ENCODE measurements around the gene SH3TC2.
A peak's percentile ranks its signal among the peaks of the same experiment; 100 is the strongest.

The SH3TC2 gene

GRCh38 chr5:149028984-149029383, 33.9 kb downstream of the SH3TC2 start:
- no peak for DNase-seq (ENCODE audit: low spot score)

- DNase-seq (ENCODE audit: low spot score) = no peak
These were observed 34.7 kb downstream of the SH3TC2 start for GRCh38 chr5:149028161-149028560.

DNA sequence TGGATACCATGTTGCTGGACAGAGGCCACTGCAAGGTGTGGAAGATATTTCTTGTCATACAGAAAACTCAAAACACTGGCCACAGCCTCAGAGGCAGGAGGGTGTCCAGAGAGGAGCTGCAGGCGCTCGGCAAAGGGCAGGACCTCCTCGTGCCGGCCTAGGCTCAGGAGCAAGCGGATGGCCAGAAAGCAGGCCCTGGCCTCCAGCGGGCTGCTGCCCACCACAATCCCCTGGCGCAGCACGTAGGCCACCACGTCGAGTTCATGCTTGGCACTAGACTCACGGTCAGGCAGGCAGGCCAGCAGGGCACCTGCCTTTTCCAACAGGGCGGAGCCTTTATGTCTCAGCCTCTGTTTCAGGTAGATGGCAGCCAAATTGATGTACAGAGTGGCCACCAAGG, 35.2 kb downstream of the SH3TC2 start:
- DNase-seq (ENCODE audit: low spot score) = no peak

GRCh38 chr5:149024943-149025342, 37.9 kb downstream of the SH3TC2 start:
- no peak for DNase-seq (ENCODE audit: low spot score)

DNA sequence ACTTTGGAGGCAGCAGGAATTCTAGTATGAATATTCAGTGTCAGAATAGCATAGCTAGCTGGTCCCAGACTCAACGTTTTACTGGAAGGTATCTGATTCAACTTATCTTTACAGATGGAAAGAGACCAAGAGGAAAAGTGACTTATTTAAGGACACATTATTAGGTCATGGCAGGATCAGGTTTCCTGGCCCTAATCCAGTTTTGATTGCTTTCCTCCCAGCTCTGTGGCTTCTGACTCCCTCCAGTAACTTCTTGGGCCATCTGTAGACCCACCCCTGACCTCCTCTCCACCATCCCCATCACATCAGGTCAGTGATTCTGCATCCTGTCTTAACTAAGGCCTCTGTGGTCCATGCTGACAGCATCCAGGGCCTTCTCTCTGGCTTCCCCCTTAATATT, 38.4 kb downstream of the SH3TC2 start:
- peak; percentile 37 for DNase-seq (ENCODE audit: low spot score)

DNA sequence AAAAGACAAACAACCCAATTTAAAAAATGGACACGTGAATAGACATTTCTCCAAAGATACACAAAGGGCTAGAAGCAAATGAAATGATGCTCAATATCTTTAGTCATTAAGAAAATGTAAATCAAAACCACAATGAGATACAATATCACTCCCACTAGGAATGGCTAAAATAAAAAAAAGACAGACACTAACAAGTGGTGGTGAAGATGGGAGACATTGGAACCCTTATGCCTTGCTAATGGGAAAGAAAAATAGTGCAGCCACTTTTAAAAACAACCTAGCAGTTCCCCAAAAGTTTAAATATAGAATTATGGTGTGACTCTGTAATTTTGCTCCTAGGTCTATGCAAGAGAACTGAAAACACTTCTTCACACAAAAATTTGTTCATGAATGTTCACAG, 40.7 kb downstream of the SH3TC2 start:
- DNase-seq (ENCODE audit: low spot score) = no peak

DNA sequence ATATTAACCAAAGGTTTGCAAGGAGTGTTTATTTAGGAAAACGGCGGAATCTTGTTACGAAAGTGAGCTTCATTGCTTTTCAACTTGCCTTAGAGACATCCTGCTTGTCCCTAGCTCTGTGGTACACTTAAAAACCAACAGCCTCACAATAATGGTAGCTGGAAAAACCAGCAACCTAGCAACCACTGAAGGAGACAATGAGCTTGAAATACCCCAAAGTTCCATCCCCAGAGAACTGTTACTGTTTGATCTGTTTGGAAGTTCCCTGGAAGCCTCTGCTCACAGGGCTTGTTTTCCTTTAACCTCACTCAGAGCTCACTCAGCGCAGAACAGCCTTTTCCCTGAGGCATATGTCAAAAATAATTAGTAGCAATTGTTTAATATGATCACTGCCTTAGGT, 43.2 kb downstream of the SH3TC2 start:
- no peak for DNase-seq (ENCODE audit: low spot score)

- DNase-seq (ENCODE audit: low spot score) = no peak
These were observed 43.9 kb downstream of the SH3TC2 start for GRCh38 chr5:149018909-149019443.

- DNase-seq (ENCODE audit: low spot score) = no peak
These were observed 45.2 kb downstream of the SH3TC2 start for GRCh38 chr5:149017636-149018035.

DNA sequence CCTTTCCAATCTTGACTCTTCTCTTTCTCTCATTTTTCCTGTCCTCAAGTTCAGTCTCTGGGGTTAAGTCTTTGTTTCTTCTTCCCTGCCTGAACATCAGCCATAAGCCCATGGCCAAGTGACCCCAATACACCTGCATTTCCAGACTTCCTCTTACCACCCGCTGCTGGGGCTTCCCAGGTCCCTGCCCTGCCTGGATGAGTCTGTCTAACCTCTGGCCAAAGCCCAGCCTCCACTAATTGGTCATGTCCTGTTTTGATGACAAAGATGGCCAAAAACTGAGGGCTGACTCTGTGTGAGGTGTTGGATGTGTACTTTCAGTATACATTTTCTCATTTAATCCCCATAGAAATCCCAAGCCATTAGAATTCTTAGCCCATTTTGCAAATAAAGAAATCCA, 47.3 kb downstream of the SH3TC2 start:
- DNase-seq (ENCODE audit: low spot score) = no peak

GRCh38 chr5:149015126-149015525, 47.7 kb downstream of the SH3TC2 start:
- DNase-seq (ENCODE audit: low spot score) = no peak

GRCh38 chr5:149014571-149015031, 48.3 kb downstream of the SH3TC2 start:
- DNase-seq (ENCODE audit: low spot score) = no peak

DNA sequence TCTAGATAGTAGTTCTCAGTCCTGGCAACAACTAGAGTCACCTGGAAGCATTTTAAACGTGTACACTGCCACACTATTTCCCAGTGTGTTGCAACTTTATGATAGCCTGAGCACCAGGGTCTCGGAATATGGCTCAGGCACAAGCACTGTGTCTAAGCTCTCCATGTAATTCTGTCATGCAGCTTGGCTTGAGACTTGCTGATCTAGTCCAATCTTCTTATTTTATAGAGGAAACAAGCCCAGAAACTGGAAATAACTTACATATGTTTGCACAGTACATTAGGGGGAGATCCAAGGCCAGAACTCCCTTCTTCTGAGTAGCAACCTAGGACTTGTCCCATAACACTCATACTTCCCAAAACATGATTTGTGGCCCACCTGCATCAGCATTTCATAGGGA, 49.1 kb downstream of the SH3TC2 start:
- DNase-seq (ENCODE audit: low spot score) = no peak

DNA sequence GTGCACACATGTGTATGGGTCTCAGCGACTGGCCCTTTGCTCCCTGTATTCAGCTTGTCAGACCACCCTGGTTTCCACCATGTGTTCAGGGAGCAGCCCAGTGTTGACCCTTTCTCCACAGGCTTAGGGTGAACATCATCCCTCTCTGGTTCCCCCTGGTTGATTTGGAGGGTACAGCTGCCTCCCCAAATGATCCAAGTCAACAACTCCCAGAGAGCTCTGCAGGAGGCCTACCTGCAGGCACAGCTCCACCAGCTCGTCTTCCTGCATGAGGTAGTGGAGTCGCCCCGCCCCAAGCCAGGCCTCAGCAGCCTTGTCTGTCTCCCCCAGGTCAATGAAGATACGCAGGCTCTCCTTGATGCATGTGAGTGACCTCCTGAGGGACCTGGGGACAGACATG, 50.5 kb downstream of the SH3TC2 start:
- no peak for DNase-seq (ENCODE audit: low spot score)

DNA sequence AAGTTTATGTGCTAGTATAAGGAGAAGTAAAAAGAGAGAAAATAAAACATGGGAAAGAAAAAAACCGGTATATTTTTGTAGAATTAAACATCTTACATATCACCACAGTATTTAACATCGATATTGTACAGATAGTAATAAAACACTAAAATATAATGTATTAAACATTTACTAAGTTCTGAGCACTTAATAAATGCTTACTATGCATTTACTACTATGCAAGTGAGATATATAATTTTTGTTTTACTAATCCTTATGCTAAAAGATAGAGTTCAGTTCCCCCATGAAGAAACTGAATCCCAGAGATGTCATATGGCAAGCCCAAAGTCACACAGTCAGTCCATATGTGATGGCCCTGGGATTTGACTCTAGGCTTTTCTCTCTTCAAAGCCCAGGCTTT, 51.1 kb downstream of the SH3TC2 start:
- DNase-seq (ENCODE audit: low spot score) = no peak

DNA sequence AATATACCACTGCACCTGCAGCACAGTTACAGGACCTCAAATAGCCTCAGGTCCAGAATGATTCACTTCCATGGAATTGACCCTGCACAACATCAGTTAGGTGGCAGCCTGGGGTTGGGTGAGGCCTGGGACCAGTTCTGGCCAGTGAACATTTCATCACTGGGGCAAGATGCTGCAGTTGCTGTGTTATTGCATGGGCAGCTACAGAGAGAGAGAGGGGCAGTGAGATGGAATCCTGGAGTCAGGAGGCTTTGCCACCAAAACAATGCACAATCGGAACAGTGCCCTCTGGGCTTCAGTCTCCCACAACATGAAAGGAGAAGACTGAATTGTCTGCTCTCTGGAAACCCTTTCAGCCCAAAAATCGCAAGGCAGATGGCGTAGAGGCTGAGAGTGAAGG, 51.8 kb downstream of the SH3TC2 start:
- DNase-seq (ENCODE audit: low spot score) = no peak

- DNase-seq (ENCODE audit: low spot score) = no peak
These were observed 55.7 kb downstream of the SH3TC2 start for GRCh38 chr5:149007174-149007573.

DNA sequence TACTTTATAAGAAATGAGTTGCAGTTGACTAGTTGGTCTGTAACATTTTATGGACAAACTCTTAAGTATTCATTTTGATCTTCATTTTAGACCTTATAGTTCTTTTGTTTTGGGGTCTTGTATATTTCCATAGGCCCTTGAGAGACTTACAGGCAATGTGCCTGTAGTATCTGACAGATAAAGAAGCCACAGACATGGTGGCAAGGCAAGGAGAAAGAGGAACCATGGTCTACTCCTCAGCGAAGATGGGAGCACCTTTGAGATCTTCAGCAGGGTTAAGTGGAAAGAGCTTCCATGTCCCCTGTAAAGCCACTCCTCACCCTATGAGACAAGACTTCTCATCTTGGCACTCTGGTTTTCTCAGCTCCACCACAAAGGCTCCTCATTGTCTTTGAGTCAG, 56.4 kb downstream of the SH3TC2 start:
- no peak for DNase-seq (ENCODE audit: low spot score)

GRCh38 chr5:149005077-149005892, 57.6 kb downstream of the SH3TC2 start:
- no peak for DNase-seq (ENCODE audit: low spot score)

DNA sequence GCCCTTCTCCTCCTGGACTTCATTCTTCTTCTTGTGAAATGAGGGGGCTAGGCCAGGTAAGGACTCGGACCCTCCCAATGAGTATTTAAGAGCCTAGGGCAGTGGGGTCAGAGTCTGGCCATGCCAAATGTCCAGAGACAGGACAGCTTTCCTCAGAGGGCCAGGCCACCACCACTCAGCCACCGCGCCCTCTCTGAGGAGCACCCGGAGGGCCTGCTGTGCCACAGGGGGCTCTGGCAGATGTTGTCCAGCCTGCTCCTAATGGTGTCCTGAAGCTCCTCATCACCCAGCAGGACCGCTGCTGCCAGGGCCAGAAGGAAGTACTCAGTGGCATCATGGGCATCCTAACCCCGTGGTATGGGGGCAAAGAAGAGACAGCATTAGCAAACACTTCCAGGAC, 58.3 kb downstream of the SH3TC2 start:
- no peak for DNase-seq (ENCODE audit: low spot score)

DNA sequence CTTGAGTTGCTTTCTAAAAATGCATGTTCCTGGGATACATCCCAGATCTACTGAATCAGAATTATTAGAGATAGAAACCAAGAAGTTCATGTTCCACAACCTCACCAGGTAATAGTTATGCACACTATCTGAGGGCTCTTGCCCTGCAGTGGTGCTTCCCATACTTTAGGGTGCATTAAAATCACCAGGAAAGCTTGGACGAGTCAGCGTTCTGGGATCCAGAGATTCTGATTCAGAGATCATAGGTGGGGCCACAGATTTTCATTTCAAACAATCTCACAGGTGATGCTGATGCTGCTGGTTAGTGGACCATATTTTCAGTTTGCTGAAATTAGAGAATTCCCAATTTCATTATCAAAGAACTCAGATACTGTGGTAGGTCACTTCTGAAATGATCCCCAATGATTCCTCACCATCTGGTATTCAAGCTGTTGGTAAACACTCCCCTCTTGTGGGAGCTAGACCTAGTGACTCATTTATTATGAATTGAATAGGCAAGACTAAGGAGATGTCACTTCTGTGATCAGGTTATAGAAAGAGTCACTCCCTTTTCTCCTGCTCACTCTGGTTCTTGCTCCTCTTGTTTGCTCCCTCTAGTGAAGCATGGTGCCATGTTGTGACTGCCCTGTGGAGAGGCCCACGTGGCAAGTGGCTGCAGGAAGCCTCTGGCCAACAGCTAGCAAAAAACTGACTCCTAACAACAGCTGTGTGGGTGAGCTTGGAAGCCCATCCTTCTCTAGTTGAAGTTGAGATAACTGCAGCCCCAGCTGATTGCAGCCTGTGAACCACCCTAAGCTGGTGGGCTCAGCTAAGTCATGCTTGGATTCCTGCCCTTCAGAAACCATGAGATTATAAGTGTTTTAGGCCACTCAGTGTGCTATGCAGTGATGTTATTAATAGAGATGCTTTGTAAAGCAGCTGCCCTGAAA, 59.8 kb downstream of the SH3TC2 start:
- DNase-seq (ENCODE audit: low spot score) = peak; percentile 50

DNA sequence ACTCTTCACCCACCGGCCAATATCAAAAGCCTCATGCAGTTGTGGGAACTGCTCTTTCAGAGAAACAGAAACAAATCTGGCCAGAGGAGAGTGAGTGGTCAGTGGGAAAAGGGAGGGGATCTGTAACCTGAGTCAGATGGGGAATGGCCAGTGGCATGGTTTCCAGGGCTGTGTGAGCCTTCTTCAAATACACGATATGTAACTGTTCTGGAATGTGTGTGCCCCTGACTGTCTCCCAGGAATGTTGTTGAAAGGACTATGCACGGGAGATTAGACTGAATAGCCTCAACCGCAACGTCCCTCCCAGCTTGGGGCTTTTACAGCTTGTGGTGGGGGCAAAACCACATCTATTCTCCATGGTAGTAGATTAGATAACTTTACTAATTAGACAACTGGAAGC, 60.8 kb downstream of the SH3TC2 start:
- peak; percentile 60 for DNase-seq (ENCODE audit: low spot score)

- DNase-seq (ENCODE audit: low spot score) = no peak
These were observed 61.7 kb downstream of the SH3TC2 start for GRCh38 chr5:149001162-149001561.
